Stimulated activated naive CD4-positive, alpha-beta T cell (primary cell): Measurements from ENCODE around the gene TMEM120A.
A peak's percentile ranks its signal among the peaks of the same experiment; 100 is the strongest.
"Not testable (repeated sequence)": the region's sequence is repeated elsewhere in the genome, so short reads cannot be mapped to it uniquely, and the experiment has no call there.

Experiments used
- DNase-seq, 6 experiments: peaks; one replicate each; lab custom pipeline; 2025; lab: John Stamatoyannopoulos, UW

Gene TMEM120A

GRCh38 chr7:75994388-75995051, at the start of gene TMEM120A:
Gene TMEM120A (minus strand): TSS chr7:75994595. CDS start chr7:75994570, 25 bp downstream.
- DNase-seq: peak; percentile 81 to 94 (median 92)

DNA sequence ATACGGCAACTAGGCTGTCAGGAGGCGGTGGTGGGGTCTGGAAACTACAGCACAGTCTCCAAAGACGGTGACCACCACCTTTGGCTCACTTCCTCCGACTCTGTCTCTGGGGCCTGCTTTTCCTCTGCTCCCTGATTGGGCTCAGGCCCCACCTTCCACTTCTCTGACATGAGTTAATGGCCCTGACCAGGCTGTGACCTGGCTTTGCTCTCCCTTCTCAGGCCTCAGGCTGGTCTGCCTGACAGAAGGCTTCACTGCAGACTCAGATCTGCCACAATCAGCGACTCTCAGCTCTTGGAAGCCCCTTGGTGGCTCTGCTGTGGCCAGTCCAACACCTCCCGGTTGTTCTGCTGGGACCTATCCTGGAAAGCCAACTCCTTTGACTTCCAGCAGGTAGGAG, 45.7 kb upstream of the TMEM120A start:
- DNase-seq: no peak

GRCh38 chr7:76037310-76037709, 42.9 kb upstream of the TMEM120A start:
- no peak for DNase-seq

DNA sequence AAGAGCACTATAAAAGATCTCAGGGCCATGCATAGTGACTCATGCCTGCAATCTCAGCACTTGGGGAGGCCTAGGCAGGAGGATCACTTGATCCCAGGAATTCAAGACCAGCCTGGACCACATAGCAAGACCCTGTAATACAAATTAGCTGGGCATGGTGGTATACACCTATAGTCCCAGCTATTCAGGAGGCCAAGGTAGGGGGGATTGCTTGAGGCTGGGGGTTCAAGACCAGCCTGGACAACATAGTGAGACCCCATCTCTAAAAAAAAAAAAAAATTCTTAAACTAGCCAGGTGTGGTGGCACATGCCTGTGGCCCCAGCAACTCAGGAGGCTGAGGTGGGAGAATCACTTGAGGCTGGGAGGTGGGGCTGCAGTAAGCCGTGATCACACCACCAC, 37.6 kb upstream of the TMEM120A start:
- no peak for DNase-seq

DNA sequence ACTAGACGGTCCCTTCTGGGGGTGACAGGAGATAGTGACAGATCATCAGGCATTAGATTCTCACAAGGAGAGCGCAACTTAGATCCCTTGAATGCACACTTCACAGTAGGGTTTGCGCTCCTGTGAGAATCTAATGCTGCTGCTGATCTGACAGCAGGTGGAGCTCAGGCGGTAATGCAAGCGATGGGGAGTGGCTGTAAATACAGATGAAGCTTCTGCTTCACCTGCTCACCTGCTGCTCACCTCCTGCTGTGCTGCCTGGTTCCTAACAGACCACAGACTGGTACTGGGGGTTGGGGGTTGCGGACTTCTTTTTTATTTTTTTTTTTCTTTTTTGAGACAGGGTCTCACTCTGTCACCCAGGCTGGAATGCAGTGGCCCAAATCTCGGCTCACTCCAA, 35.3 kb upstream of the TMEM120A start:
- not testable (repeated sequence) for DNase-seq

DNA sequence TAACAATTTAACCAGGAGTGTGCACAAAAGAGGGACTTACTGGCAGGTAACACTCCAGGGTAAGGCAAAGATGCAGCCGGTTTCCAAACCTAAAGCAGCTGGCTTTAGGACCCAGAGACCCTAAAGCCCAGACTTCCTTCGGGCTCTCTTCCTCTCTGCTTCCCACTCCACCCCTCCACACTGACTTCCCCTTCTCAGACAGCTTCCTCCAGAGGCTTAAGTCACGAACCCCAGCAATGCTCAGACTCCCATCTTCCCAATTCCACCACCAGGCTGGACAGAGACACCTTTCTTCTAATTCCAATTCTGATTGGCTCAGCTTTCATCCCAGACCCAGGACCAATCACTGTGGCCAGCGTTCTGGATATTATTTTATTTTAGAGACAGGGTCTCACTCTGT, 28.6 kb upstream of the TMEM120A start:
- DNase-seq: no peak

GRCh38 chr7:76022026-76022780, 27.8 kb upstream of the TMEM120A start:
- DNase-seq: no peak

DNA sequence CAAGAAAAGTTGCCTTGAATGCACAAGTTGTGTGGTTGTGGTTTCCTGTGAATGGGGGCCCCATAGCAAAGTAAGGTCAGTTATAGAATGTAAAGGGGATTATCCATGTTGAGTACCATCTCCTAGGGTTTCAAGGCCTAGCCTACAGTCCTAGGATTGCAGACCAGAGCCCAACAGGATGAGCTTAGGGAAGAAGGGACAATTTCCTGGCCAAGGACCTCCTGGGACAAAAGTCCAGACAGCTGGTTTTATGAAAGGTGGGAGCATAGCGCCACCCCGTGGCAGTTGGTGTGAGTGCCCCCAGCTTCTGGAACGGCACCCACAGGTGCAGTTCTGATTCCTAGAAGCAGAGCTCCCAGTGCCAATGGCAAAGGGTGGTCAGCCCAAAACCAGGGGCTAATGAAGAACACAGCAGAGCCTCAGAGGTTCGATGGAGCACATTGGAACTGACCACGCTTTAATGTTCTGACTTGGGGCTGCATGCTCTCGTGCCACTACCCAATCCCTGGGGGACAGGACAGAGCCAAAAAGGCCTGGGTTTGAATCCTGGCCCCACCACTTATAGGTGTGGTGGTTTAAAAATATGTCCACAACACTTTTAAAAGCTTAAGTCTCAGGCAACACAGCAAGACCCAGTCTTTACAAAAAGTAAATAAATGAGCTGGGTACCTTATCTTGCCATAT, 25.8 kb upstream of the TMEM120A start:
- DNase-seq: peak; percentile 30 to 76 (median 58)

GRCh38 chr7:76018520-76018919, 24.1 kb upstream of the TMEM120A start:
- not testable (repeated sequence) for DNase-seq

DNA sequence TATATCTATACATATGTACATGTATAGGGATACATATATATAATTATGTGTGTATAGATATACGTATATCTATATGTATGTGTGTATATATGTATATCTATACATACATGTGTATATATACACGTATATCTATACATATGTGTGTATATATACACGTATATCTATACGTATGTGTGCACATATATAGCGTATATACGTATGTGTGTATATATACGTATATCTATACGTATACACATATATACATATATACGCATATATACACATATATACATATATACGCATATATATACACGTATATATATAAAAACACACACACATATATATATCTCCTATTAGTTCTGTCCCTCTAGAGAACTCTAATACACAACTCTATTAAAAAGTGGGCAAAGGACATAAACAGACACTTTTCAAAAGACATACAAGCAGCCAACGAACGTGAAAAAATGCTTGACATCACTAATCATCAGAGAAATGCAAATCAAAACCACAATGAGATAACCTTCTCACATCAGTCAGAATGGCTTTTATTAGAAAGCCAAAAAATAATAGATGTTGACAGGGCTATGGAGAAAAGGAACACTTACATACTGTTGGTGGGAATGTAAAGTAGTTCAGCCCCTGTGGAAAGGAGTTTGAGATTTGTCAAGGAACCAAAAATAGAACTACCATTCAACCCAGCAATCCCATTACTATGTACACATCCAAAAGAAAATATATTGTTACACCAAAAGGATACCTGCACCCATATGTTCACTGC, 22.0 kb upstream of the TMEM120A start:
- DNase-seq: no peak

DNA sequence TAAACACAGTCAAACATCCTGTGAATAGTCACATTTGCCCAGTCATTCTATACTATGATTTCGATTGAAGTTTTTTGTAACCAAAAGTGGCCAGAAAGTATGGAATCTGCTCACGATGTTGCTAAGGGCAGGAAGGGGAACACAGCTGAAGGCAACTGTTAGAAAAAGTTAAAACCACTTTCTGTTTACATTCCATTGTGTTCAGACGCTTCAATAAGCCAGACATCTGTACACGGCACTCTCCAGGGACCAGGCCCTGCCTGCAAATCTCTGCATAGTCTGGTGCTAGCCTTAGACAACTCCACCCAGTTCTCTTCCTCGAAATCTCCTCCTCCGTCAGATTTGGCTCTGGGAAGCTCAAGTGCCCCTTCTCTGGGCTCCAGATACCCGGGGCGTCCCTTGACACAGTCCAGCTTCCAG, 17.1 kb upstream of the TMEM120A start:
- no peak for DNase-seq

DNA sequence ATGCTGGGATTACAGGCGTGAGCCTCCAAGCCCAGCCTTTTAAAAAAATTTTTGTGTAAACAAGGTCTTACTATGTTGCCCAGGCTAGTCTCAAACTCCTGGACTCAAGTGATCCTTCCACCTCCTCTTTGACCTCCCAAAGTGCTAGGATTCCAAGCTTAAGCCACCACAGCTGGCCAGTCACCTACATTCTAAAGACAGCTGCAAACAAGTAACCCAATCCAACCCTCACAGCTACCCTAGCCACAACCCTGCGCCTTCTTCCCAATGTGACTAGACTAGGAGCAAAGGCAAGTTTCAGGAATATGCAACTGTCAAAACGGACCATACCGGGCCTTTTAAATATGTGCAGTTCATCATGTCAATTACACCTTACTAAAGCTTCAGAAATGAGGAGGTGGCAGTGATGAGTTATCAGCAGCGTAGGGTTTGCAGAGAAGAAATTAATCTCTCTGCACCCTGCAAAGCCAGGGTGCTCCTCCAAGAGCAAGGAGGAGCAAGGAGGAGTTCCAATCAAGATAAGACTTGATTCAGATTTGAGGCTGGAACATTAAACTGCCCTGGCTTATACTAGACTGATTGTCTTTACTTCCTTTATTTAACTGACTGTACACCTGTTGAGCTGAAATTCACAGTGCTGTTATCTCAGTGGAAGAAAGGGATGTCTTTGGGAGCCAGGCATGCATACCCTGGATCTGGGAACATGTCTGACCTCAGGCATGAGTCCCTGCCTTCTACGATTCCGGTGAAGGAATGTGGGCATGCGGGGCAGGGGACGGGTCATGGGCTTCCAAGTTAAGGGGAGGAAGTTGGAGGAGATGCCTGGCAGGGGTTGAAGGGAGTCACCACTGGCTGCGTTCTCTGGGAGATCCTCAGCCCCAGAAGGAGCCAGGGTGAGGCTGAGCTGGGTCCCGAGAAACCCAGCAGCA, 15.5 kb upstream of the TMEM120A start:
- DNase-seq: no peak

GRCh38 chr7:76008156-76008687, 13.8 kb upstream of the TMEM120A start:
- peak in 1 of 6 experiments; percentile 26 for DNase-seq

DNA sequence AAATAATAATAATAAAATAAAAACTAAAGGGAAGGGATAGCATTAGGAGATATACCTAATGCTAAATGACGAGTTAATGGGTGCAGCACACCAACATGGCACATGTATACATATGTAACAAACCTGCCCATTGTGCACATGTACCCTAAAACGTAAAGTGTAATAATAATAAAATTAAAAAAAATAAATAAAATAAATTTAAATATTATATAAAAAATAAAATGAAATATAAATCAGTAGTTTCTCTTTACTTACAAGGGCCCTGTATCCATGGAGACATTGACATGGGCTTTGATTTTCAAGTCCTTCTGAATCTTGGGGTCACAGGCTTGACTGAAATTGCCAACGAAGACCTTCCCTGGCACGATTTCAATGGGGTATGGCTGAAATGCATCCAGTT, 10.6 kb upstream of the TMEM120A start:
- DNase-seq: not testable (repeated sequence)

GRCh38 chr7:76003351-76003750, 9.0 kb upstream of the TMEM120A start:
- DNase-seq: no peak

DNA sequence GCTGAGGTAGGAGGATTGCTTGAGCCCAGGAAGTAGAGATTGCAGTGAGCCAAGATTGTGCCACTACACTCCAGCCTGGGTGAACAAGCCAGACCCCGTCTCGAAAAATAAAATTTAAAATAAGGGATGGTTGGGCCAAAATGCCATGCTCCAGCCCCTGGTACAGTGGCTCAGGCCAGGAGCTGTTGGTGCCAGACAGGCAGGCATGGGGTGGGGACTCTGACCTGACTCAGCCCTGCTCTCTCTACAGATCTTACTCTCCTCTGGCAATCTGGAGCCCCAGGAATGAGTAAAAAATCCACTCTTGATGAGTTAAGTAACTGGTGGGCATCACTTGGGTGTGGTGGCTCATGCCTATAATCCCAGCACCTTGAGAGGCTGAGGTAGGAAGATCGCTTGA, 8.4 kb upstream of the TMEM120A start:
- no peak for DNase-seq

DNA sequence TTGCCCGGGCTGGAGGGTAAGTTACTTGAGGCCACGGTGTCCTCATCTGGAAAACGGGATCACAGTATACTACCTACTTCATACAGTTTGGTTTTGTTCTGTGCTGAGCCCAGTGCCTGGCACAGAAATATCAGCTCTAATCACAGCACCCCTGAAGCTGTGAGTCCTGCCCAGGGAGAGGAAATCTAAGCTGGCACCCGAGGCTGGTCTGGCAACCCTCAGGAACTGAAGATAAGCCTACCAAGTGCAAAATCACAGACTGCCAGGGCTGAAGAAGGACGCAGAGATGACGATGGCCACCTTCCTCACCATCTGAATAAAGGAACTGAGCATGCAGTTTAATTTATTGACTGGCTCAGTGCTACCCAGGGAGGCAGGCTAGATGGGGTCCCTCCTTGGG, 7.7 kb upstream of the TMEM120A start:
- no peak for DNase-seq

DNA sequence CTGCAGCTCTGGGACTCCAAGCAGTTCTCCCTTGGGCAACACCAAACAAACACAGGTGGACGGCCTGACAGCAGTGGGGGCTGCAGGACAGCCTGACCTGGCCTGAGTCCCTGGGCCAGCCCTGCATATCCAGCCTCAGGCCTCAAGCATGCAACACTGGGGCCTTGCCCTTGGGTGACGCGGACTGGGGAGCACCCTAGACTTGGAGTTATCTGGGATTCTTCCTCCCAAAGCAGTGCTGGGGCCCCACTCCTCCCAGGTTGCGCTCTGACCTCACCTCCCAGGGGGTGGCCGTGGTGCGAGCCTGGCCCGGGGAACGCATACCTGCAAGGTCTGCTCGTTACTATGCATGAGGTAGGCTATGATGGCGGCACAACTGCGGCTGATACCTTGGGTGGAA, 6.2 kb upstream of the TMEM120A start:
- DNase-seq: no peak

DNA sequence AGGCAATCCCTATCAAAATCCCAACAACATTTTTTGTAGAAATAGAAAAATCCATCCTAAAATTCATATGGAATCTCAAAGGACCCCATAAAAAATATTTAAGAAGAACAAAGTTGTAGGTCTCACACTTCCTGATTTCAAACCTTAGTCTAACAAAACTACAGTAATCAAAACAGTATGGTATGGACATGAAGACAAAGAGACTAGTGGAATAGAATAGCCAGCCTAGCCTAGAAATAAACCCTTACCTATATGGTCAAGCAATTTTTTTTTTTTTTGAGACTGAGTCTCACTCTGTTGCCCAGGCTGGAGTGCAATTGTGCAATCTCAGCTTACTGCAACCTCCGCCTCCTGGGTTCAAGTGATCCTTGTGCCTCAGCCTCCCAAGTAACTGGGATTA, 3.6 kb upstream of the TMEM120A start:
- DNase-seq: no peak

DNA sequence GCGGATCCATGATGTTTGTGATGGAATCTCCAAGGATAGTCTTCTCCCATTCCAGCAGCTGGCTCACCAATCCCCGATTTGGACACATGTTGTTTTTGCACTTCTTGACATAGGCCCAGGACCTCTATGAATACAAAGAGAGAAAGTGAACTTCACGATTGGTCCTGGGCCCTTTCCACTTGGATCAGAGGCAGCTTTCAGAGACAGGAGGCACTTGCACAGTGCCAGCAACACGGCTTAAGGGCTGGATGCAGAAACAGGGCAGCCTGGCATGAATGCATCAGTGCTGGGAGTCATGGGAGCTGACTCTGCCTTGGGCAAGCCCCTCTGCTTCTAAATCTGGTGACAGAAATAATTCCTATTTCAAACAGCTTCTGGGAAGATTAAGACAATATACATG, 2.1 kb upstream of the TMEM120A start:
- no peak for DNase-seq

- no peak for DNase-seq
These were observed 1.6 kb upstream of the TMEM120A start for GRCh38 chr7:75995996-75996395.
